ENCODE results near the gene WBP2NL. TPM values are rescaled to one million over a fixed set of nuclear protein-coding genes. Genes with fewer than 3 reads are reported as not detected.
"Not testable (repeated sequence)": the region's sequence is repeated elsewhere in the genome, so short reads cannot be mapped to it uniquely, and the experiment has no call there.

Gene WBP2NL
- 1 to 10 TPM; 3.0 to 6.8 (median 3.5) TPM for total RNA-seq

DNA sequence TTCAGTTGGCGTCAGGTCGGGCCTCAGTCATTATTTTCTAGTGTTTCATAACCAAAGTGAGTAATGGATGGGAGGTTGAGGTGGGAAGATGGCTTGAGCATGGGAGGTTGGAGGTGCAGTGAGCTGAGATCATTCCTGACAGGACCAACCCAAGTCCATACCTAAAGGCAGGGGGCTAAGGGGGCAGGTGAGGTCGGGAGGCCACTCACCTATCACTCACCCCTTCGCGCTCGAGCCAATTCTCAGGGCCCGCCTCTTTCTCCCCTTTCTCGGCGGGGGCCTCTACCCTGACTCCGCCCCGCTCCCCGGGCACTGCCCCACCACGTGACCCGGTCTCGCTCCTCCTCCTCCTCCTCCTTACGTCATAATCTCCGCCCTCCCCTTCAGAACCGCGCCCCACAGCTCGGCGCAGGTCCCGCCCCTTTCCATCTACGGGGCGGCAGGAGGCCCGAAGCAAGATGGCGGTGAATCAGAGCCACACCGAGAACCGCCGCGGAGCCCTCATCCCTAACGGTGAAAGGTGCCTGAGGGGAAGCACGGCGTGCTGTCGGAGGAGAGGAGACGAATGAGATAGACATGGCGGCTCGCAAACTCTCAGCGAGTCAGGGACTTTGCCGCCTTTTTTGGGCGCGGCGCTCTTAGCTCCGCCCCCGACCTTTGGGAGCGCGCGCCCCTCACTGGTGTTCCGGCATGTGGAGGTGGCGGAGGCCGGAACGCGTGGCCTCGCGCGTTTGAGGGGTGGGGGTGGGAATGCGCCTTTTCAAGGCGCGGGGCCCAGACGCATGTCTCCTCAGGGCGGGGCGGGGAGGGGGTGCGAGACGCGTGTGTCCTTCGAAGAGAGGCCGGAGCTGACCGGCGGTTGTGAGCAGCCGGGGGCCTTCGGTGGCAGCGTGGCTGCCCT, at the start of gene WBP2NL:
Gene WBP2NL (plus strand): TSS at position 428 of the 901 bp plus-strand sequence. CDS start 31 bp downstream, at position 459.
- TF ChIP-seq CTCF (IDR thresholded peaks at IDR 0.05) (no peak), EP300 (IDR thresholded peaks at IDR 0.05) (peak; percentile 49 to 72), POLR2A (IDR thresholded peaks at IDR 0.05) (peak; percentile 11 to 62)

GRCh38 chr22:41948928-41949296, 49.7 kb upstream of the WBP2NL start:
- H3K4me1 ChIP-seq, result peaks cover 0 to 14% (median 7%) of the 10 kb centered on the region in 4 donors
- H3K27me3 ChIP-seq; DNase-seq (ENCODE audit: low spot score in 2 of 2); H3K4me3 ChIP-seq; H3K36me3 ChIP-seq; H3K27ac ChIP-seq; H3K9me3 ChIP-seq: not testable (repeated sequence)
- WGBS, 2 donors, result 90% methylated on average over 8 of the region's 8 CpGs

More for the DNA sequence above, at the start of gene WBP2NL:
- Histone ChIP-seq H3K4me3 (peak within 1 kb of the TSS; percentile 30 to 56 (median 46)), H3K27me3 (no peaks in the 10 kb centered on the region), H3K9me3 (peaks cover 0 to 14% (median 0%) of the 10 kb centered on the region in 4 donors), H3K4me1 (peaks cover 0 to 12% (median 4%) of the 10 kb centered on the region in 4 donors), H3K27ac (peak within 1 kb of the TSS; percentile 36 to 74 (median 66)), H3K36me3 (peaks cover 0 to 29% (median 0%) of the 10 kb centered on the region in 3 donors)
- WGBS, 2 donors, result 43 to 48% methylated on average over 62 to 70 of the region's 71 CpGs
- DNase-seq (ENCODE audit: low spot score in 2 of 2), result peak; percentile 54 to 67

DNA sequence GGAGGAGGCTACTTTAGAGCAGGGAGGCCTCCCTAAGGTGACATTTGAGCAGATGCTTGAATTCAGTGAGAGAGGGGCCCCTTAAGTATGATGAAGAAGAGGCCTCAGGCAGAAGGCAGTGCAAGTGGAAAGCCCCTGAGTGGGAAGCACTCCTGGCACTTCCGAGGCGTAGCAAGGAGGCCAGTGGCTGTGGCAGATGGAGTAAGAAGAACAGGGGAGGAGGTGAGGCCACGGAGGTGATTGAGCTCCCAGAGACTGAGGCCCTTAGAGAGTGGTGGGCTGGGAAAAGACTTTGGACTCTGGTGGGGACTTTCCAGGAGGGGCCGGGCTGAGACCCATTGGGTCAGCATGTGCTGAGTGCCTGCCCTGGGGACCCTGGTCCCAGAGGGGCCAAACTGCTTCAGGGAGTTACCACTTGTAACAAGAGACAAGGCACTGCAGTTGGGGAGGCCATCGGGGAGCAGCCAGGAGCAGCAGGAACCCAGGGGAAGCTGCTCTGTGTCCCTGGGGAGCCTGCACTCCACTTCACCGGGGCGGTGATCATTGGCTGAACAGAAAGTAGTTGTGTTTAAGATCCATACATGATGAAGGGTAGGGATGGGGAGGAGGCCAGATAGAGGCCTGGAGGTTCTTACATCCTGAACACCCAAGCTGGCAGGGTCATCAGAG, 49.2 kb upstream of the WBP2NL start:
- WGBS, 2 donors, result 86% methylated on average over 7 of the region's 7 CpGs
- DNase-seq (ENCODE audit: low spot score in 2 of 2), result no peak
- Histone ChIP-seq H3K9me3 (no peaks in the 10 kb centered on the region), H3K27me3 (no peaks in the 10 kb centered on the region), H3K36me3 (no peaks in the 10 kb centered on the region), H3K4me1 (peaks cover 0 to 14% (median 7%) of the 10 kb centered on the region in 4 donors), H3K27ac (no peak overlapping the region), H3K4me3 (no peak overlapping the region)
- TF ChIP-seq POLR2A (IDR thresholded peaks at IDR 0.05) (no peak), EP300 (IDR thresholded peaks at IDR 0.05) (no peak), CTCF (IDR thresholded peaks at IDR 0.05) (no peak)

DNA sequence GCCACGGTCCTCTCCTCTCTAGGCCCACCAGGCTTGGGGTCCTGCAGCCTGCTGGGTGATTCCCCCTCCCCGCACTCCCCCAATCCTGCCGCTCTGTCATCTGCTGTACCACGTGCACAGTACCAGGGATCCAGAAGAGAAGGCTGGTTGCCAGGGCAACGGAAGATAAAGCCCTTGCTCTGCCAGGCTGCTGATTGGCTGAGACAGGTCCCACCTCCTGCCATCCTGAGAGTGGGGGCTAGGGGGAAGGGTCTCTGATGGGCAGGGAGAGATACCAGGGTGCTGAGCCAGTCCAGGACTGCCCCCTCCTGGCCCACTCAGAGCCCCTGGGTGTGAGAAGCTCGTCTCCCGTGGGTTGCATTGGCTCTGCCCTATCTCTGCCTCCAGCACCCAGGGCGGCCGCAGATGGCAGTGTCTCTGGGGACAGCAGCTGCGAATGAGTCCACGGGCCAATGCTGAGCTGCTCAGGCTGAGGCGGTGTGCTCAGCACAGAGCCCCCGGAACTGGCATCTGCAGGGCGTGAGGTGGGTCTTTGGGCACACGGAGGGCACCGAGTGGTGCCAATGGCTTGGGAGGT, 46.6 kb upstream of the WBP2NL start, which contains the start of gene SMIM45:
Gene SMIM45 (plus strand): TSS at position 253 of the 577 bp plus-strand sequence.
- Histone ChIP-seq H3K27me3 (no peaks in the 10 kb centered on the region), H3K4me1 (peaks cover 0 to 4% (median 0%) of the 10 kb centered on the region in 4 donors), H3K4me3 (no peak within 1 kb of the TSS), H3K9me3 (no peaks in the 10 kb centered on the region), H3K27ac (no peak within 1 kb of the TSS), H3K36me3 (no peaks in the 10 kb centered on the region)
- 54 to 66% methylated on average over 16 of the region's 16 CpGs for whole genome bisulfite sequencing, 2 donors
- TF ChIP-seq CTCF (IDR thresholded peaks at IDR 0.05) (no peak), EP300 (IDR thresholded peaks at IDR 0.05) (no peak), POLR2A (IDR thresholded peaks at IDR 0.05) (no peak)
- DNase-seq (ENCODE audit: low spot score in 2 of 2), result no peak

GRCh38 chr22:41952713-41953112, 45.9 kb upstream of the WBP2NL start:
- Histone ChIP-seq H3K4me1 (peaks cover 0 to 6% (median 2%) of the 10 kb centered on the region in 4 donors), H3K9me3 (no peaks in the 10 kb centered on the region), H3K27me3 (no peaks in the 10 kb centered on the region), H3K36me3 (no peaks in the 10 kb centered on the region), H3K27ac (no peak overlapping the region), H3K4me3 (no peak overlapping the region)
- no peak for DNase-seq (ENCODE audit: low spot score in 2 of 2)
- WGBS, 2 donors, result 91 to 100% methylated on average over 2 of the region's 2 CpGs
- TF ChIP-seq EP300 (IDR thresholded peaks at IDR 0.05) (no peak), POLR2A (IDR thresholded peaks at IDR 0.05) (no peak), CTCF (IDR thresholded peaks at IDR 0.05) (no peak)

Data from tibial nerve (tissue), 4 donors.